Ovary (tissue), 9 donors: ENCODE data around the gene ABCA13. TPM values are rescaled to one million over a fixed set of nuclear protein-coding genes. Genes with fewer than 3 reads are reported as not detected.

Experiments used
- DNase-seq, 5 donors: peaks; one replicate each; pipeline ENCODE4 v3.0.0-alpha.2; 2019 to 2020
- H3K27ac ChIP-seq, 2 donors: fragments of 200-600 bp; one replicate each; pipeline versions ENCODE4 v1.5.1 to v1.8.0; 2019 to 2022
- H3K27me3 ChIP-seq: fragments of 200-600 bp; one replicate; pipeline ENCODE4 v1.8.0; 2022
- H3K36me3 ChIP-seq: fragments of 200-600 bp; sonication (generic); one replicate; pipeline ENCODE4 v1.5.1; 2019
- H3K4me1 ChIP-seq: one replicate; pipeline ENCODE4 v1.8.1; 2013; ENCODE audit warnings: mild to moderate bottlenecking, moderate library complexity; ENCODE audit not compliant: insufficient read depth
- H3K4me3 ChIP-seq: fragments of 200-600 bp; sonication (generic); one replicate; pipeline ENCODE4 v1.5.1; 2017
- H3K9me3 ChIP-seq, 2 donors: fragments of 200-600 bp in 1 of 2; sonication (generic) in 1 of 2; one replicate each; pipeline versions ENCODE4 v1.5.1 to v1.8.1; 2013 to 2019; ENCODE audit warnings: mild to moderate bottlenecking in 1 of 2, moderate library complexity in 1 of 2
- CTCF ChIP-seq, 3 donors: fragments of 450-650 bp in 2 of 3; fragments of 200-600 bp in 1 of 3; IDR thresholded peaks; one replicate each; pipeline versions ENCODE4 v1.5.1 to v1.8.0; 2016 to 2022; ENCODE audit warnings: antibody characterized with exemption in 3 of 3, mild to moderate bottlenecking in 1 of 3
- EP300 ChIP-seq: sonication (generic); formaldehyde crosslinking; IDR thresholded peaks from one replicate; pipeline ENCODE4 v1.6.1; 2017; ENCODE audit warnings: antibody characterized with exemption
- POLR2A ChIP-seq: fragments of 450-650 bp; IDR thresholded peaks from one replicate; pipeline ENCODE4 v1.6.1; 2017; ENCODE audit warnings: antibody characterized with exemption, mild to moderate bottlenecking, moderate library complexity
- WGBS, 3 donors: extraction: QIAGEN DNeasy Blood & Tissue Kit in 1 of 3; methylation state at CpG; one replicate each; pipeline versions ENCODE4 v1.1.5 to v1.1.7; 2013 to 2017; 5-methylcytosine and 5-hydroxymethylcytosine counted together
- intact Hi-C, 4 donors: fragments of 100-400 bp; cut with DNase I; formaldehyde crosslinking; loops; one replicate each; pipeline versions ENCODE4 v1.11.0 to v1.15.1; 2022 to 2023
- polyA plus RNA-seq, 2 donors: library from polyadenylated mRNA; stranded (reverse); fragments of 200-250 nt in 1 of 2; fragments of 350-450 nt in 1 of 2; fragmentation: Illumina TruSeq in 1 of 2; extraction: RNeasy Lipid Tissue Mini Kit (QIAGEN cat#74804) in 1 of 2; gene quantifications; one replicate each; pipeline ENCODE4 v1.2.3, GENCODE V29; 2013 to 2014
- total RNA-seq, 7 donors: library from RNA; depleted of rRNA in 2 of 7; stranded (reverse); fragments of >200 nt in 2 of 7; fragmentation: NEBNext Ultra II Directional in 3 of 7; extraction: Animal tissue kit (Norgen Biotek cat#: 25700) in 3 of 7; gene quantifications; one replicate each; pipeline versions ENCODE4 v1.1.0 to v1.2.4, GENCODE V29; 2016 to 2023
- donor health status: DM: no; HTN: no; CAD: no; lungs with moderate emphysema.
- donor health status: DM: no; HTN: no; CAD: no.
- donor health status: Bipolar disorder and iron deficiency.
- donor health status: DM: yes; HTN: yes; CAD: no.
- donor health status: DM: no; HTN: no; CAD: no.
- donor health status: DM: yes; HTN: yes; CAD: no.

ABCA13 gene
- total and polyA plus RNA-seq, 9 donors: 0.02 to 4.1 (median 0.20) TPM

- Histone ChIP-seq H3K27ac (no peak overlapping the region), H3K9me3 (no peaks in the 10 kb centered on the region), H3K4me3 (no peak overlapping the region), H3K4me1 (no peaks in the 10 kb centered on the region), H3K27me3 (no peaks in the 10 kb centered on the region), H3K36me3 (no peaks in the 10 kb centered on the region)
- no peak for TF ChIP-seq CTCF (IDR thresholded peaks at IDR 0.05)
- TF ChIP-seq POLR2A: no peak
- TF ChIP-seq EP300: no peak
- DNase-seq: no peak
- WGBS, 3 donors: 57 to 77% (median 70%) methylated on average over 1 of the region's 1 CpG
- intact Hi-C loops: no loop called here
These were observed 500.4 kb downstream of the ABCA13 start for GRCh38 chr7:48671656-48672055.

GRCh38 chr7:48681006-48681405 lies 509.7 kb downstream of the ABCA13 start:
- intact Hi-C loops: no loop called here
- TF ChIP-seq CTCF (IDR thresholded peaks at IDR 0.05): no peak
- no peak for TF ChIP-seq EP300
- no peak for TF ChIP-seq POLR2A
- Histone ChIP-seq H3K27me3 (no peaks in the 10 kb centered on the region), H3K4me3 (no peak overlapping the region), H3K36me3 (no peaks in the 10 kb centered on the region), H3K9me3 (no peaks in the 10 kb centered on the region), H3K27ac (no peak overlapping the region), H3K4me1 (no peaks in the 10 kb centered on the region)
- DNase-seq: no peak
- 39 to 59% (median 45%) methylated on average over 2 of the region's 2 CpGs for WGBS, 3 donors

GRCh38 chr7:48691788-48692187 lies 520.5 kb downstream of the ABCA13 start:
- H3K9me3 ChIP-seq: no peaks in the 10 kb centered on the region
- intact Hi-C loops: no loop called here
- no peak overlapping the region for H3K4me3 ChIP-seq
- H3K27me3 ChIP-seq: no peaks in the 10 kb centered on the region
- WGBS, 3 donors: 42 to 63% (median 56%) methylated on average over 1 of the region's 1 CpG
- H3K36me3 ChIP-seq: no peaks in the 10 kb centered on the region
- H3K27ac ChIP-seq: no peak overlapping the region
- no peaks in the 10 kb centered on the region for H3K4me1 ChIP-seq
- DNase-seq: no peak
- TF ChIP-seq POLR2A: no peak
- TF ChIP-seq CTCF (IDR thresholded peaks at IDR 0.05): no peak
- no peak for TF ChIP-seq EP300

Other genes with a start within 250 kb of the ABCA13 start
- gene PKD1L1, start 223.0 kb upstream of the ABCA13 start, total RNA-seq: under 1 TPM; 0.11 to 0.48 (median 0.28) TPM
- under 1 TPM; 0.13 to 0.22 TPM for gene PKD1L1, start 223.0 kb upstream of the ABCA13 start, polyA plus RNA-seq
- 10 to 100 TPM; 10.3 to 27.2 (median 20.7) TPM for gene HUS1, start 191.8 kb upstream of the ABCA13 start, total RNA-seq
- 10 to 100 TPM; 10.0 to 21.4 TPM for gene HUS1, start 191.8 kb upstream of the ABCA13 start, polyA plus RNA-seq
- not detected for gene SUN3, start 142.4 kb upstream of the ABCA13 start, total RNA-seq
- gene SUN3, start 142.4 kb upstream of the ABCA13 start, polyA plus RNA-seq: not detected
- gene C7orf57, start 135.9 kb upstream of the ABCA13 start, total RNA-seq: 10 to 100 TPM in 1 of 7 donors, 1 to 10 TPM in 1, under 1 TPM in 3, not detected in 2; 0.30 to 18.6 (median 0.38) TPM
- under 1 TPM in 1 of 2 donors, not detected in 1; 0.02 TPM for gene C7orf57, start 135.9 kb upstream of the ABCA13 start, polyA plus RNA-seq
- gene UPP1, start 82.2 kb upstream of the ABCA13 start, total RNA-seq: 10 to 100 TPM in 2 of 7 donors, 1 to 10 TPM in 5; 5.4 to 13.5 (median 7.1) TPM
- 1 to 10 TPM; 5.9 to 8.0 TPM for gene UPP1, start 82.2 kb upstream of the ABCA13 start, polyA plus RNA-seq